AG04449 (cell line): ENCODE results near the gene KRABD2.

Source experiments
- CTCF ChIA-PET: fragments of 350-600 bp; formaldehyde crosslinking; extraction: SDS; loops from one replicate; lab custom pipeline; 2021; ENCODE audit warnings: antibody characterized with exemption; lab: Yijun Ruan, JAX
- POLR2A ChIA-PET: fragments of 400-600, 350-600 bp; formaldehyde crosslinking; extraction: SDS; loops from one replicate; lab custom pipeline; 2020; ENCODE audit warnings: antibody characterized with exemption, inconsistent platforms; lab: Yijun Ruan, JAX
- DNase-seq: peaks from one replicate; pipeline ENCODE4 v3.0.0-alpha.2; 2010; ENCODE audit warnings: low read depth, low spot score
- H3K4me3 ChIP-seq: 2 replicates; pipeline ENCODE4 v1.5.1; 2011; ENCODE audit warnings: low read depth, mild to moderate bottlenecking, control low read depth, low read length
- CTCF ChIP-seq: IDR thresholded peaks from one replicate; pipeline ENCODE4 v1.5.1; 2011; ENCODE audit warnings: mild to moderate bottlenecking, moderate library complexity, low read length, control low read depth, inconsistent platforms; ENCODE audit not compliant: insufficient read depth; ENCODE audit errors: missing control alignments

Gene KRABD2

GRCh38 chr17:8376271-8377067 is at the start of gene KRABD2:
Gene KRABD2, minus strand, starts transcription at chr17:8376704.
- POLR2A ChIA-PET = interaction anchor here (0.7 to 2.2 kb wide), 4 partner anchors 10 to 226 kb away, joined by 3 to 7 read pairs (median 3); partner anchors contain the start of gene RANGRF
- peak within 1 kb of the TSS; percentile 83 for H3K4me3 ChIP-seq
- CTCF ChIA-PET = interaction anchor here (0.6 to 3.0 kb wide), 21 partner anchors 11 to 409 kb away, joined by 3 to 23 read pairs (median 4); partner anchors contain the start of gene SLC25A35
- DNase-seq = no peak
- peak; percentile 90 for TF ChIP-seq CTCF

DNA sequence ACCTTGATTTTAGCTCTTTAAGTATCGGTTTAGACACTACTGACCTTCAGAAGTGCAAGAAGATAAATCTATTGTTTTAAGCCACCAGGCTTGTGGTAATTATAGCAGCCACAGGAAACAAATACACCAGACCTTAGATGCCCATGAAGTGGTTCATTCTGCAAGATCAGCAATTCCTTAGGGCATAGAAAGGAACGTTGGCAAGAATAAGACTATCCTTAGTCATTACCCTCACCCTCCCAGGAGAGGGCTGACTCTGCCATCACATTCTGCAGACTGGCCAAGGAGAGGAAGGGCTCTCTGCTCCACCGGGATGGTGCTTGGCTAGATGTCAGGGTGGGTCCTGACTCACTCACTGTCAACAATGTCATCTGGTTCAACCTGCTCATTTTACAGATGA is 45.1 kb upstream of the KRABD2 start:
- TF ChIP-seq CTCF = no peak
- ChIA-PET POLR2A (no interaction called here), CTCF (interaction anchor here (1.0 to 3.1 kb wide), 6 partner anchors 9 to 367 kb away, joined by 3 to 46 read pairs (median 4); no protein-coding TSS in a partner anchor)
- no peak for DNase-seq
- H3K4me3 ChIP-seq = no peak overlapping the region

GRCh38 chr17:8420041-8420934 is 43.8 kb upstream of the KRABD2 start:
- no peak for TF ChIP-seq CTCF
- no peak overlapping the region for H3K4me3 ChIP-seq
- ChIA-PET CTCF (interaction anchor here (1.0 to 3.1 kb wide), 7 partner anchors 8 to 369 kb away, joined by 3 to 46 read pairs (median 5); no protein-coding TSS in a partner anchor), POLR2A (no interaction called here)
- DNase-seq = no peak

- TF ChIP-seq CTCF = no peak
- no peak overlapping the region for H3K4me3 ChIP-seq
- ChIA-PET CTCF (interaction anchor here (1.3 to 3.1 kb wide), 4 partner anchors 10 to 367 kb away, joined by 3 to 46 read pairs (median 6); no protein-coding TSS in a partner anchor), POLR2A (no interaction called here)
- DNase-seq = no peak
These were observed 42.8 kb upstream of the KRABD2 start for GRCh38 chr17:8419305-8419704.

DNA sequence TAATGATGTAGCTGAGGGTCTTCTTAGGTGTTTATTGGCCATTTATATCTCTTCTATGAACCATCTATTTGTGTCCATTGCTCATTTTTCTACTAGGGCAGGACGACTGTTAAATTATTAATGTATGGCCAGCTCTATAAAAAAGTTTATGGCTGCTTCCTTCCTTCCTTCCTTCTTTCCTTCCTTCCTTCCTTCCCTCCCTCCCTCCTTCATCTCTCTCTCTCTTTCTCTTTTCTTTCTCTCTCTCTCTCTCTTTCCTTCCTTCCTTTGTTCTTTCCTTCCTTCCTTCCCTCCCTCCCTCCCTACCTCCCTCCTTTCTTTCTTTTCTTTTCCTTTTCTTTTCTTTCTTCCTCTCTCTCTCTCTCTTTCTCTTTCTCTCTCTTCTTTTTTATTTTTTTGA is 42.0 kb upstream of the KRABD2 start:
- DNase-seq = no peak
- ChIA-PET CTCF (interaction anchor here (1.2 to 2.4 kb wide), 3 partner anchors 9 to 368 kb away, joined by 4 to 7 read pairs (median 6); no protein-coding TSS in a partner anchor), POLR2A (no interaction called here)
- TF ChIP-seq CTCF = no peak
- no peak overlapping the region for H3K4me3 ChIP-seq

DNA sequence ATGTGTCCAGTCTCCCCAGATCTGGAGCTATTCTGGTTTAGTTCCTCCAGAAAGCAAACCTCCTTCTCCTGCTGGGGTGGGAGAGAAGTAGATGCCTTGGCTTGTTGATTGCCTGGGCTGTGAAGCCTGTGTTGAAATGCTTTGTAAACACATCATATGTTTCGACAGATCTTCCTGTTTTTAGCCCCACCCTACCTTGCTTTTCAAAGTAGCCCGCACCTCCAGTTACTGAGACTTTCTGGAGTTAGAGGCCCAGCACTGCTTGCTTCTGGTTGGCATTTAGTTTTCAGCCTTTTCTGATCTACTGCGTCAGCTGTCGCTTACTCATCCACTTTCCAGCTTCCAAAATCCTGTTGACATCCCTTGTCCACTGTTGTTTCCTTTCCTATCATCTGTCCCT is 41.3 kb upstream of the KRABD2 start:
- ChIA-PET CTCF (interaction anchor here (1.2 to 1.3 kb wide), 2 partner anchors 8 to 36 kb away, joined by 4 to 6 read pairs; no protein-coding TSS in a partner anchor), POLR2A (no interaction called here)
- H3K4me3 ChIP-seq = no peak overlapping the region
- TF ChIP-seq CTCF = no peak
- DNase-seq = no peak
